ENCODE measurements around the gene TNFSF9. TPM values are rescaled to one million over a fixed set of nuclear protein-coding genes. Genes with fewer than 3 reads are reported as not detected.
A peak's percentile ranks its signal among the peaks of the same experiment; 100 is the strongest.

The TNFSF9 gene
- total and polyA plus RNA-seq, 2 donors: 0.52 to 2.9 TPM

- peaks cover 0 to 5% of the 10 kb centered on the region in 2 donors for H3K9me3 ChIP-seq (ENCODE audit: control insufficient read depth in 2 of 2, insufficient read depth in 1 of 2, low read length in 1 of 2)
- peak in 1 of 9 donors; percentile 38 for DNase-seq (ENCODE audit: low read depth in 6 of 9, low spot score in 9 of 9)
- 31% methylated on average over 14 of the region's 14 CpGs for WGBS
- no peaks in the 10 kb centered on the region for H3K27me3 ChIP-seq (ENCODE audit: control insufficient read depth in 2 of 2, insufficient read depth in 1 of 2, low read length in 1 of 2)
- no peaks in the 10 kb centered on the region for H3K36me3 ChIP-seq (ENCODE audit: control insufficient read depth in 2 of 2, insufficient read depth in 2 of 2, low read length in 1 of 2)
- no peak overlapping the region for H3K27ac ChIP-seq (ENCODE audit: low read depth in 1 of 2, low read length in 1 of 2)
- H3K4me3 ChIP-seq (ENCODE audit: low read length in 2 of 2): no peak overlapping the region
- H3K4me1 ChIP-seq (ENCODE audit: control insufficient read depth in 2 of 2, insufficient read depth in 2 of 2, low read length in 2 of 2): peaks cover 5 to 26% of the 10 kb centered on the region in 2 donors
Measured at GRCh38 chr19:6518145-6518911, 12.5 kb upstream of the TNFSF9 start.

DNA sequence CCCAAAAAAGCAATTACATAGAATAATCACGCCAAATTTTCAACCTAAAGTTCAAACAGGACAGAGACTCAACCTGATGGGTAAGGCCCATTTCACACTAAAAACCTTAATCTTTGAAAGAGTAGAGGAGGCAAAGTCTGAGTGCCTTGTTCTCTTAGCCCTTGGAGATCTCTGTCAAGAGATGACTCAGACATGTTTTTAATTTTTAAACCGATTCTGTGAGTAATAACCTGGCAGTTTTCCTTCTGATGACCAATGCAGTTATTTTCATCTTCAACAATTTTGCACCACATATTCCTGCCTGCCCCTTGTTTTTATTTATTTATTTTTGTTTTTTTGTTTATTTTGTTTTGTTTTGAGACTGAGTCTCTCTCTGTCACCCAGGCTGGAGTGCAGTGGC, 11.5 kb upstream of the TNFSF9 start:
- Histone ChIP-seq H3K36me3 (ENCODE audit: control insufficient read depth in 2 of 2, insufficient read depth in 2 of 2, low read length in 1 of 2) (no peaks in the 10 kb centered on the region), H3K9me3 (ENCODE audit: control insufficient read depth in 2 of 2, insufficient read depth in 1 of 2, low read length in 1 of 2) (peaks cover 0 to 5% of the 10 kb centered on the region in 2 donors), H3K4me1 (ENCODE audit: control insufficient read depth in 2 of 2, insufficient read depth in 2 of 2, low read length in 2 of 2) (peaks cover 5 to 26% of the 10 kb centered on the region in 2 donors), H3K27ac (ENCODE audit: low read depth in 1 of 2, low read length in 1 of 2) (no peak overlapping the region), H3K27me3 (ENCODE audit: control insufficient read depth in 2 of 2, insufficient read depth in 1 of 2, low read length in 1 of 2) (no peaks in the 10 kb centered on the region), H3K4me3 (ENCODE audit: low read length in 2 of 2) (no peak overlapping the region)
- 93% methylated on average over 2 of the region's 2 CpGs for WGBS
- no peak for DNase-seq (ENCODE audit: low read depth in 6 of 9, low spot score in 9 of 9)

DNA sequence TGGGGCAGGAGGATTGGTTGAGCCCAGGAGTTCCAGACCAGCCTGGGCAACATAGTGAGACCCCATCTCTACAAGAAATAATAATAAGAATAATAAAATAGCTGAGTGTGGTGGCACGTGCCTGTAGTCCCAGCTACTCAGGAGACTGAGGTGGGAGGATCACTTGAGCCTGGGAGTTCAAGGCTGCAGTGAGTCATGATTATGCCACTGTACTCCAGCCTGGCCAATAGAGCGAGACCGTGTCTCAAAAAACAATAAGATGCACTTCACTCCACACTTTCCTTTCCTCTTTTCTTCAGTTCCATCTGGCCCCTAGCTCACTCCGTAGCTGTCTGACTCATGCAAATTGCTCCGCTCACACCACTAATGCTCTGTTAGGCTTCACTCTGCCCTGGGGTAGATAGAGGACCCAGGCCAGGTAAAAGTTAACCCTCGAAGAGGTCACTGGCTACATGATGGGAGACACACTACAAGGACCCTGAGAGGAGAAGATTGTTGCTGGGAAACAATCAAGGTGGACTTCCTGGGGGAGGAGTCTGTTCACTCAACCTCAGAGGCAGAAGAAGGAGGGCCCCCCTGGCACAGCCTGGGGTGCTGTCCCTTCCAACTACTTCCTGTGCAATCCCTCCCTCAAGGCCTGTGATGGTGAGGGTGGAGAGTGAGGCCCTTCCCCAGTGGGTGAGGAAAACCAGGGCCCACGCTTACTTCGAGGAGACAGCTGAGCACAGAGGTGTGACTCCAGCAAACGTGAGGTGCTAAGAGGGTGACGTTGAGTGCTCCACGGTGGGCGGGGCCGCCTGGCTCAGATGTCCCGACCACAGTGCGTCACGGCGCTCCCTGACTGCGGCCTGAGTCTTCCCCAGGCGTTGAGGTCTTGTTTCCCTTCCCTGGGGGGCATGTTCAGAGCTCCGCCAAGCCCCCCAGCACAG, 8.8 kb upstream of the TNFSF9 start:
- WGBS: 71% methylated on average over 20 of the region's 20 CpGs
- H3K27me3 ChIP-seq (ENCODE audit: control insufficient read depth in 2 of 2, insufficient read depth in 1 of 2, low read length in 1 of 2): no peaks in the 10 kb centered on the region
- no peaks in the 10 kb centered on the region for H3K36me3 ChIP-seq (ENCODE audit: control insufficient read depth in 2 of 2, insufficient read depth in 2 of 2, low read length in 1 of 2)
- H3K27ac ChIP-seq (ENCODE audit: low read depth in 1 of 2, low read length in 1 of 2): no peak overlapping the region
- peaks cover 5 to 15% of the 10 kb centered on the region in 2 donors for H3K4me1 ChIP-seq (ENCODE audit: control insufficient read depth in 2 of 2, insufficient read depth in 2 of 2, low read length in 2 of 2)
- no peak for DNase-seq (ENCODE audit: low read depth in 6 of 9, low spot score in 9 of 9)
- H3K4me3 ChIP-seq (ENCODE audit: low read length in 2 of 2): no peak overlapping the region
- no peaks in the 10 kb centered on the region for H3K9me3 ChIP-seq (ENCODE audit: control insufficient read depth in 2 of 2, insufficient read depth in 1 of 2, low read length in 1 of 2)

DNA sequence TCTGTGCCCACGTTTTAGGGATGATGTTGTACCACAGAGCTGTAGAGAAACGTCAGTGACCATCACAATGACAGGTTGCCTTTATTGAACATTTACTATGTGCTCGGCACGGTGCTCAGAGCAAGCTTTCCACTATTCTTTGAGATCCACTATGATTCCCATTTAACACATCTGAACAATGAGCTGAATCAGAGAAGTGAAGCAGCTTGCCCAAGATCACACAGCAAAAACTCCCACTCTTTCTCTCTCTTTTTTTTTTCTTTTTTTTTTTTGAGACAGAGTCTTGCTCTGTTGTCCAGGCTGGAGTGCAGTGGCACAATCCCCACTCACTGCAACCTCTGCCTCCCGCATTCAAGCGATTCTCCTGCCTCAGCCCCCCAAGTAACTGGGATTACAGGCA, 8.1 kb upstream of the TNFSF9 start:
- Histone ChIP-seq H3K4me3 (ENCODE audit: low read length in 2 of 2) (no peak overlapping the region), H3K27me3 (ENCODE audit: control insufficient read depth in 2 of 2, insufficient read depth in 1 of 2, low read length in 1 of 2) (no peaks in the 10 kb centered on the region), H3K27ac (ENCODE audit: low read depth in 1 of 2, low read length in 1 of 2) (no peak overlapping the region), H3K36me3 (ENCODE audit: control insufficient read depth in 2 of 2, insufficient read depth in 2 of 2, low read length in 1 of 2) (no peaks in the 10 kb centered on the region), H3K4me1 (ENCODE audit: control insufficient read depth in 2 of 2, insufficient read depth in 2 of 2, low read length in 2 of 2) (peaks cover 4 to 11% of the 10 kb centered on the region in 2 donors), H3K9me3 (ENCODE audit: control insufficient read depth in 2 of 2, insufficient read depth in 1 of 2, low read length in 1 of 2) (no peaks in the 10 kb centered on the region)
- WGBS: 88% methylated on average over 6 of the region's 6 CpGs
- DNase-seq (ENCODE audit: low read depth in 6 of 9, low spot score in 9 of 9): no peak

GRCh38 chr19:6524311-6524710, 6.5 kb upstream of the TNFSF9 start:
- no peaks in the 10 kb centered on the region for H3K36me3 ChIP-seq (ENCODE audit: control insufficient read depth in 2 of 2, insufficient read depth in 2 of 2, low read length in 1 of 2)
- 89% methylated on average over 2 of the region's 2 CpGs for WGBS
- H3K27me3 ChIP-seq (ENCODE audit: control insufficient read depth in 2 of 2, insufficient read depth in 1 of 2, low read length in 1 of 2): peaks cover 0 to 8% of the 10 kb centered on the region in 2 donors
- no peak overlapping the region for H3K27ac ChIP-seq (ENCODE audit: low read depth in 1 of 2, low read length in 1 of 2)
- H3K4me1 ChIP-seq (ENCODE audit: control insufficient read depth in 2 of 2, insufficient read depth in 2 of 2, low read length in 2 of 2): peaks cover 0 to 5% of the 10 kb centered on the region in 2 donors
- H3K4me3 ChIP-seq (ENCODE audit: low read length in 2 of 2): no peak overlapping the region
- no peaks in the 10 kb centered on the region for H3K9me3 ChIP-seq (ENCODE audit: control insufficient read depth in 2 of 2, insufficient read depth in 1 of 2, low read length in 1 of 2)
- no peak for DNase-seq (ENCODE audit: low read depth in 6 of 9, low spot score in 9 of 9)

DNA sequence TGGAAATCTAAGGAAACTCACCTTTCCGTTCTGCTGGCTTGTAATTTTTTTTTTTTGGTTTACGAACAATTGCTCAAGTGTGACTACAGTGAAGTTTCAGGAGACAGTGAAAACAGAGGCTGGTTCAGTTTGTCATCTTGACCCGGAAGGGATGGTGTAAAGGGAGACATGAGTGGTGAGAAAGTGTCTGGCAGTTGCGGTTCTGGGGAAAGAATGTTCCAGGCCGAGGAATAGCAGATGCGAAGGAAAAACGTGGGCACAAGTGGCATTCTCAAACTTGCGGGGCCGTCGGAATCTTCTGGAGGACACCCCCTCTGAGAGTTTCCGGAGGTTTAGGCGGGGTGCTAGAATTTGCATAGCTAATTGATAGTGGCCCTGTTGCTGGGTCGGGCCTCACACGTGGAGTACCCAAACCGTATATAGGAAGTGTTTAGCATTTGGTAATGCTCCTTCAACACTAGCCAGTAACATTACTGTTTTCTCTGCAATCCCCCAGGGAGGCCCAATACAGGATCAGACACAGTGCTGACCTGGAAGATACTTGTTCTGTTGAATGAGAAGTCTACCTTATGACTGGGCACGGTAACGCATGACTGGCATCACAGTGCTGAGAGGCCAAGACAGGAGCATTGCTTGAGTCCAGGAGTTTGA, 2.8 kb upstream of the TNFSF9 start:
- peaks cover 21 to 45% of the 10 kb centered on the region in 2 donors for H3K27me3 ChIP-seq (ENCODE audit: control insufficient read depth in 2 of 2, insufficient read depth in 1 of 2, low read length in 1 of 2)
- no peaks in the 10 kb centered on the region for H3K9me3 ChIP-seq (ENCODE audit: control insufficient read depth in 2 of 2, insufficient read depth in 1 of 2, low read length in 1 of 2)
- WGBS: 95% methylated on average over 17 of the region's 17 CpGs
- no peak for DNase-seq (ENCODE audit: low read depth in 6 of 9, low spot score in 9 of 9)
- no peak overlapping the region for H3K27ac ChIP-seq (ENCODE audit: low read depth in 1 of 2, low read length in 1 of 2)
- H3K4me1 ChIP-seq (ENCODE audit: control insufficient read depth in 2 of 2, insufficient read depth in 2 of 2, low read length in 2 of 2): peaks cover 6 to 20% of the 10 kb centered on the region in 2 donors
- H3K4me3 ChIP-seq (ENCODE audit: low read length in 2 of 2): no peak overlapping the region
- H3K36me3 ChIP-seq (ENCODE audit: control insufficient read depth in 2 of 2, insufficient read depth in 2 of 2, low read length in 1 of 2): no peaks in the 10 kb centered on the region

DNA sequence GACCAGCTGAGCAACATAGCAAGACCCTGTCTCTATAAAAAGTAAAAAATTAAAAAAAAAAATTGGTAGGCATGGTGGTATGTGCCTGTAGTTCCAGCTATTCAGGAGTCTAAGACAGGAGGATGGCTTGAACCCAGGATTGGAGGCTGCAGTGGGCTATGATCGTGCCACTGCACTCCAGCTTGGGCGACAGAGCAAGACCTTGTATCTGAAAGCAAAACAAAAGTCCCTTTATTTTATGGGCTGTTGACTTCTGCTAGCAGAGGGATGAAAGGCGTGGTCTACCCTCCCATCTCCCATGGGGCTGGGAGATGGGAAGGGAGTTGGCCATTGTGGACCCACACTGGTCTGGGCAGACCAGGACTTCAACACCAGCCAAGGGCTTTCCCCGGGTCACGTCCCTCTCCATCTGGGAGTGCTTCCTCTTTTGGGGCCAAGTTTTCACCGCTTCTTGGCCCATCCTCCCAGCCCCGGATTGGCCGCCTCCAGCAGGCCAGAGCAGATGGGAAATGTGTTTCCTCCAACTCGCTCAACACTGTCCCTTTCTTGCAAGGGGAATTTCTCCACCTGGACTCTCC, 2.2 kb upstream of the TNFSF9 start:
- Histone ChIP-seq H3K36me3 (ENCODE audit: control insufficient read depth in 2 of 2, insufficient read depth in 2 of 2, low read length in 1 of 2) (no peaks in the 10 kb centered on the region), H3K27ac (ENCODE audit: low read depth in 1 of 2, low read length in 1 of 2) (no peak overlapping the region), H3K27me3 (ENCODE audit: control insufficient read depth in 2 of 2, insufficient read depth in 1 of 2, low read length in 1 of 2) (peaks cover 22 to 48% of the 10 kb centered on the region in 2 donors), H3K9me3 (ENCODE audit: control insufficient read depth in 2 of 2, insufficient read depth in 1 of 2, low read length in 1 of 2) (no peaks in the 10 kb centered on the region), H3K4me1 (ENCODE audit: control insufficient read depth in 2 of 2, insufficient read depth in 2 of 2, low read length in 2 of 2) (peaks cover 6 to 20% of the 10 kb centered on the region in 2 donors), H3K4me3 (ENCODE audit: low read length in 2 of 2) (no peak overlapping the region)
- no peak for DNase-seq (ENCODE audit: low read depth in 6 of 9, low spot score in 9 of 9)
- 37% methylated on average over 9 of the region's 9 CpGs for WGBS

GRCh38 chr19:6529351-6529750, 1.5 kb upstream of the TNFSF9 start:
- no peak overlapping the region for H3K27ac ChIP-seq (ENCODE audit: low read depth in 1 of 2, low read length in 1 of 2)
- no peaks in the 10 kb centered on the region for H3K36me3 ChIP-seq (ENCODE audit: control insufficient read depth in 2 of 2, insufficient read depth in 2 of 2, low read length in 1 of 2)
- H3K27me3 ChIP-seq (ENCODE audit: control insufficient read depth in 2 of 2, insufficient read depth in 1 of 2, low read length in 1 of 2): peaks cover 22 to 53% of the 10 kb centered on the region in 2 donors
- H3K9me3 ChIP-seq (ENCODE audit: control insufficient read depth in 2 of 2, insufficient read depth in 1 of 2, low read length in 1 of 2): no peaks in the 10 kb centered on the region
- H3K4me1 ChIP-seq (ENCODE audit: control insufficient read depth in 2 of 2, insufficient read depth in 2 of 2, low read length in 2 of 2): peaks cover 6 to 20% of the 10 kb centered on the region in 2 donors
- H3K4me3 ChIP-seq (ENCODE audit: low read length in 2 of 2): no peak overlapping the region
- WGBS: 54% methylated on average over 2 of the region's 2 CpGs
- no peak for DNase-seq (ENCODE audit: low read depth in 6 of 9, low spot score in 9 of 9)
